HFFc6 (cell line): ENCODE measurements around the gene TIAM2. TPM values are rescaled to one million over a fixed set of nuclear protein-coding genes. Genes with fewer than 3 reads are reported as not detected.
A peak's percentile ranks its signal among the peaks of the same experiment; 100 is the strongest.
"Not testable (repeated sequence)": the region's sequence is repeated elsewhere in the genome, so short reads cannot be mapped to it uniquely, and the experiment has no call there.

Experiments used
- DNase-seq: peaks from one replicate; pipeline ENCODE4 v3.0.0-alpha.2; 2018
- H3K27ac Mint-ChIP-seq: 2 replicates; pipeline ENCODE4 v1.8.0; 2020; ENCODE audit warnings: mild to moderate bottlenecking, mixed read lengths
- H3K27me3 Mint-ChIP-seq: 2 replicates; pipeline ENCODE4 v1.8.0; 2021; ENCODE audit warnings: mild to moderate bottlenecking, moderate library complexity, mixed read lengths; ENCODE audit not compliant: insufficient read depth
- H3K36me3 Mint-ChIP-seq: 2 replicates; pipeline ENCODE4 v1.8.0; 2021; ENCODE audit warnings: low read depth, mixed read lengths
- H3K4me1 Mint-ChIP-seq: 2 replicates; pipeline ENCODE4 v1.8.0; 2020; ENCODE audit warnings: low read depth, mixed read lengths
- H3K4me3 Mint-ChIP-seq: 2 replicates; pipeline ENCODE4 v1.8.0; 2020; ENCODE audit warnings: mild to moderate bottlenecking, moderate library complexity, mixed read lengths
- H3K9me3 Mint-ChIP-seq: 2 replicates; pipeline ENCODE4 v1.8.0; 2020; ENCODE audit warnings: mild to moderate bottlenecking, mixed read lengths
- total RNA-seq, 6 experiments: library from RNA; stranded (reverse); fragmentation: NEBNext Ultra II Directional; extraction: Animal tissue kit (Norgen Biotek cat#: 25700); gene quantifications; 2 replicates in 1 of 6; 3 replicates in 5 of 6; pipeline ENCODE4 v1.2.3, GENCODE V29; 2021
- TF ChIP-seq, protein P1 (sequence below): fragments of 200-600 bp; sonication (generic); IDR thresholded peaks from 2 replicates; pipeline ENCODE4 v1.5.0; 2021; ENCODE audit warnings: antibody characterized with exemption, mild to moderate bottlenecking

TIAM2 gene
- total RNA-seq, 6 experiments from 2014 or later, result 7.2 to 11.2 (median 9.4) TPM

DNA sequence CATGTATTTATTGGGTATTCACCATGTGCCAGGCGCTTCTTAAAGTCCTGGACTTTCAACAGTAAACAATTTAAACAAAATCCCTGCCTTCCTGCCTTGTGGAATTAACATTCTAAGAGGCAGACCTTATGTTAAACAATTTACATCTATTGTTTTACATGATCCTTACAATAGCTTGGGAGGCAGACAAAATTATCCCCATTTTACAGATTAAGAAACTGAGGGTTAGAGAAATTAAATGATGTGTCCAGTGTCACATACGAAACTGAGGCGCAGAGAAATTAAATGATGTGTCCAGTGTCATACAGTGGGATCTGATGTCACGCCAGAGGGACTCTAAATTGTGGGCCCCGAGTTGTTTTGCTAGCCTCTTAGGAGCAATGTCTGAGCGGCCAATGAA, 105.5 kb downstream of the TIAM2 start:
- peaks cover 18% of the 10 kb centered on the region for H3K36me3 Mint-ChIP-seq
- DNase-seq, result no peak
- TF ChIP-seq, protein P1, sequence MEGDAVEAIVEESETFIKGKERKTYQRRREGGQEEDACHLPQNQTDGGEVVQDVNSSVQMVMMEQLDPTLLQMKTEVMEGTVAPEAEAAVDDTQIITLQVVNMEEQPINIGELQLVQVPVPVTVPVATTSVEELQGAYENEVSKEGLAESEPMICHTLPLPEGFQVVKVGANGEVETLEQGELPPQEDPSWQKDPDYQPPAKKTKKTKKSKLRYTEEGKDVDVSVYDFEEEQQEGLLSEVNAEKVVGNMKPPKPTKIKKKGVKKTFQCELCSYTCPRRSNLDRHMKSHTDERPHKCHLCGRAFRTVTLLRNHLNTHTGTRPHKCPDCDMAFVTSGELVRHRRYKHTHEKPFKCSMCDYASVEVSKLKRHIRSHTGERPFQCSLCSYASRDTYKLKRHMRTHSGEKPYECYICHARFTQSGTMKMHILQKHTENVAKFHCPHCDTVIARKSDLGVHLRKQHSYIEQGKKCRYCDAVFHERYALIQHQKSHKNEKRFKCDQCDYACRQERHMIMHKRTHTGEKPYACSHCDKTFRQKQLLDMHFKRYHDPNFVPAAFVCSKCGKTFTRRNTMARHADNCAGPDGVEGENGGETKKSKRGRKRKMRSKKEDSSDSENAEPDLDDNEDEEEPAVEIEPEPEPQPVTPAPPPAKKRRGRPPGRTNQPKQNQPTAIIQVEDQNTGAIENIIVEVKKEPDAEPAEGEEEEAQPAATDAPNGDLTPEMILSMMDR, result no peak
- H3K9me3 Mint-ChIP-seq, result peaks cover 8% of the 10 kb centered on the region
- H3K27me3 Mint-ChIP-seq, result no peaks in the 10 kb centered on the region
- H3K27ac Mint-ChIP-seq, result no peak overlapping the region
- no peak overlapping the region for H3K4me3 Mint-ChIP-seq
- H3K4me1 Mint-ChIP-seq, result peaks cover 28% of the 10 kb centered on the region

DNA sequence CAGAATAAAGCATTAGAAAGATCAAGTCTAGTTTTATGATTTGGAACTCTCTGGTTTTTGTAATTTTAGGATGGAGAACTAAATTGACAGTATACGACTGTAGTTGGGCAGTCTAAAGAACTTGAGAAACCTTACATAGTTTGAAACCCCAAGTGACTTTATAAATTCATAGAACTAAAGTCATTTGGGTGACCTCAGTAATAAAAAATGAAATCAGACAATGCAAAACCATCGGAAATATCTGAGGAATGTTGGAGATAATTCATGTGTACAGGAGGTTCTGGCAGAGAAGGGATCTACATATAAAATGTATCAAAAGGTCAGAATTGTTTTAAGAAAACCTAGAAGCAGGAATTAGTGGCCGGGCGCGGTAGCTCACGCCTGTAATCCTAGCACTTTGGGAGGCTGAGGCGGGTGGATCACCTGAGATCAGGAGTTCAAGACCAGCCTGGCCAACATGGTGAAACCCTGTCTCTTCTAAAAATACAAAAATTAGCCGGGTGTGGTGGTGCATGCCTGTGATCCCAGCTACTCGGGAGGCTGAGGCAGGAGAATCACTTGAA, 108.0 kb downstream of the TIAM2 start:
- Mint-ChIP-seq H3K4me3 (peak overlapping the region; percentile 43; the same call in 1 of the 2 replicates), H3K27ac (peak overlapping the region; percentile 72), H3K4me1 (peaks cover 46% of the 10 kb centered on the region)
- H3K27me3 Mint-ChIP-seq, H3K9me3 Mint-ChIP-seq, H3K36me3 Mint-ChIP-seq: not testable (repeated sequence)
- DNase-seq, result peak; percentile 62

DNA sequence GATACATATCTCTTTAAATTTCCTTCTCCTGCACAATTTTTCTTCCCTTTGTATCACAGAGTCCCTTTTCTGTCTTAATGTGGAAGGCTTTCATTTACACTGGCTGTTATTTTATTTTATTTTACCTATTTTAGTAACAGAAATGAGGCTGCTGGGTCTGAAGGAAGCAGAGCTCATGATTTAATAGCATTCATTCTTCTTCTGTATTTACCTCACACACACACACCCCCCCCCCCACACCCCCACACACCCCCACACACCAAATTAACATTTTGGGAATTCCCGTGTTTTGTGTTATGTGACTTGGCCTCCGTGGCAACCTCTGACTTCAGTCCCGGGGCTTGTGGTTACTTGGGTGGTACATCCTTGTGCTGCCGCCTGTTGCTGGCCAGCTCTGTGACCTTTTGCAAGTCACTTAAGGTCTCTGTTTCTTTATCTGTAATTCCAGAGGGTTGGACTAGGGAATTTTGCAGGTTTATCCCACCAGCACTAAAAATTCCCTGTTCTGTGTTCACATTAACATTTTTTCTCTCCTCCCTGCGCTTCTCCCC, 108.8 kb downstream of the TIAM2 start:
- H3K27ac Mint-ChIP-seq, result peak overlapping the region; percentile 19
- no peak for DNase-seq
- no peaks in the 10 kb centered on the region for H3K9me3 Mint-ChIP-seq
- peak overlapping the region; percentile 11 for H3K4me3 Mint-ChIP-seq
- H3K4me1 Mint-ChIP-seq, result peaks cover 50% of the 10 kb centered on the region
- H3K36me3 Mint-ChIP-seq, result no peaks in the 10 kb centered on the region
- TF ChIP-seq, protein P1, result no peak
- no peaks in the 10 kb centered on the region for H3K27me3 Mint-ChIP-seq

DNA sequence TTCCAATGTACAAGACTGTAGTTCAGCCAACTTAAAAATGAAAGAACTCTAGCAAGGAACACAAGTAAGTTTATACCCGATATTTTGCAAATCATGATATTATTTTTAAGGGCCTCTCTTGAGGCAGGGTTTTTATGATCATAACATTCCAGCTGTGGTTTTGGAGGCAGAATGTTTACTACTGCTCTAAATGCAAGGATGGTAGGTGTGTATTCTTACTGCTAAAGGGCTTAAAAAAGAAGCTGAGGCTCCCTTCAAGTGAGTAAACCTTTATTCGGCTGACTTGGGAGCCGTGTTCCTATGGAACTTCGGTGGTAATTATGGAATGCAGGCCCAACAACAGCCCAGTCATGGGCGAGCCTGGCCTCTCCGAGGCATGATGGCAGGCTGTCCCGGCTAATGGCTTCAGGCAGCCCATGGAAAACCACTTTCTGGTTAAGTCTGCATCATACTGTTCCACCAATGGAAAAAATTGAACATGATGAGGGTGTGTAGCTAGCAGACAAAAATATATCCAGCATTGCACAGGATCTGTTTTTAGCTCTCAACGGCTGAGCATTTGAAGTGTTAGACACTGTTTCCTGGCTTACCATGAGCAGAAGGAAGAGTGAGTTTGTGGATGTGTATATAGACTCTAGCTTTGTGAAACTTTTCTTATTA, 111.5 kb downstream of the TIAM2 start:
- Mint-ChIP-seq H3K4me1 (peaks cover 44% of the 10 kb centered on the region), H3K9me3 (no peaks in the 10 kb centered on the region), H3K36me3 (no peaks in the 10 kb centered on the region), H3K27me3 (no peaks in the 10 kb centered on the region; the same call in 1 of the 2 replicates), H3K4me3 (no peak overlapping the region), H3K27ac (no peak overlapping the region)
- no peak for DNase-seq
- TF ChIP-seq, protein P1, result no peak

DNA sequence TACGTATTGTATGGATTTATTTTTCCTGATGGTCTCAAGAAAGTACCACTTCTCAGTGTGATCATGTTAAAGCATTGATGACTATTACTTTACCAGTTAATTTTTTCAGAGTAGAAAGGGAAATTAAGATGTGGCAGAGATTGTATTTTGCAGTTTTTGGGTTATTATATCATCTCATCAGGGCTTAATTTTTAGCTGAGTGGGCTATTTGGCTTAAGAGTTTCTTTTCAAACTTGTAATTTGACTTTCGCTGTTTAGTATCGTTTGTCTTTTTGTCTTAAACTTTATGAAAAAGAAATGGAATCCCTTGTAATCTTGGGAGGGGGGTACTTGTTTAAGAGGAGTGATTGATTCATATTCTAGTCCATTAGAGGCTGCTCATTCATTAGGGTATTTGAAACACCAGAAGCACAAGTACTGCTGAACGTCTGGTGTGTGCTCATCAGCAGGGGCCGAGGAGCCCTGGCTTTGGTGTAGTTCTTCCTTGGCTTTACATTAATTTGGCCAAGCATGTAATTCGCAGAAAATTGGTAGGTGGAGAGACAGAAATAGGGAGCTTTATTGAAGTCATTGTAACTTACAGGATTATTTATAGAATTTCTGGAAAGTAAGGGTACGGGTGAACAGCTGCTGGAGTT, 112.4 kb downstream of the TIAM2 start:
- Mint-ChIP-seq H3K9me3 (no peaks in the 10 kb centered on the region), H3K4me1 (peaks cover 42% of the 10 kb centered on the region), H3K36me3 (no peaks in the 10 kb centered on the region; the same call in 1 of the 2 replicates), H3K27ac (no peak overlapping the region), H3K27me3 (no peaks in the 10 kb centered on the region; the same call in 1 of the 2 replicates), H3K4me3 (no peak overlapping the region)
- no peak for DNase-seq
- TF ChIP-seq, protein P1, result no peak
